ENCODE measurements around the gene FAR1.
A peak's percentile ranks its signal among the peaks of the same experiment; 100 is the strongest.

FAR1 gene

DNA sequence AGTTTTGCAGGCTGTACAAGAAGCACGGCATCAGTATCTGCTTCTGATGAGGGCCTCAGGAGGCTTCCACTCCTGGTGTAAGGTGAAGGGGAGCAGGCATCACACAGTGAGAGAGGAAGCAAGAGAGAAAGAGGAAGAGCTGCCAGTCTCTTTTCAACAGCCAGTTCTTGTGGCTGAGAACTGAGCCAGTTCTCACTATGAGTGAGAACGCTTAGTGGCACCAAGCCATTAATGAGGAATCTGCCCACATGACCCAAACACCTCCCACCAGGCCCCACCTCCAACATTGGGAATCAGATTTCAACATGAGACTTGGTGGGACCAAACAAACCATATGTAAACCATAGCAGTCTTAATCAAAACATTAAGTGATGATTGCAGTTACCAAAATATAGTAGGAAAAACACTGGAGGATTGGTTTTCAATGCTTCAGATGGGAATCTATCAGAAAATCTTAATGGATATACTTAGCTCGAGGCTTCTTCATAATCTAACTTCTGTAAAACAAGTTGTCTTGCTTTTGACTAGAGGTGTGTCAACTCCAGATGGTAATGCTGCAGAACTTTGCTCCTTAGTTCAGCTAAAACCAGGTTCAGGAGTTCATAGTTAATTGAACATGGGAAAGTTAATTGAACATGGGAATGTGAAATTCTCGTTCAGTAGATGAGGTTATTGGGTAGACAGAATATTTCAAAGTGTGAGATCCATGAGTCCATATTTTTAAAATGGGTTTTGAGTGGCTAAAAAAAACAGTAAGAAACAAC, 12.2 kb downstream of the FAR1 start:
- in situ Hi-C loops (cut with HindIII; ENCODE audit: low pct_unique_long_range_greater_than_20kb, low sequenced_read_pairs): no loop called here
- TF ChIP-seq JUND (IDR thresholded peaks at IDR 0.05; ENCODE audit: low read depth): no peak
- peak in 1 of 2 experiments; percentile 28 for DNase-seq (ENCODE audit: low read depth in 1 of 2, low spot score in 1 of 2)

DNA sequence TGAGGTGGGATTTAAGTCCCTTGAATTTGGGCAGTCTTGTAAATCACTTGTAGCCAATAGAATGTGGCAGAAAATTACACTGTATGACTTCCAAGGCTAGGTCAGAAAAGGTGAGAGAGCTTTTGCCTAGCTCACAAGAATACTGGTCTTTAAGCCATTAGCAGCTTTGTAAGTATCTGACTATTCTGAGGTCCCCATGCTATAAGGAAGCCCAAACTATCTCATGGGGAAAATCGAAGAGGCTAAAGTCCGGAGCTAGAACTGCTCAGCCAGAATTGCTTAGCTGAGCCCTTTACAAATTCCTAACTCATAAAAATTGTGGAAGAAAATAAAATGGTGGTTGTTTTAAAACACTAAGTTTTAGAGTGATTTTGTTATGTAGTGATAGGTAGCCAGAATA, 13.0 kb downstream of the FAR1 start:
- TF ChIP-seq JUND (IDR thresholded peaks at IDR 0.05; ENCODE audit: low read depth): no peak
- DNase-seq (ENCODE audit: low read depth in 1 of 2, low spot score in 1 of 2): no peak
- in situ Hi-C loops (cut with HindIII; ENCODE audit: low pct_unique_long_range_greater_than_20kb, low sequenced_read_pairs): no loop called here

DNA sequence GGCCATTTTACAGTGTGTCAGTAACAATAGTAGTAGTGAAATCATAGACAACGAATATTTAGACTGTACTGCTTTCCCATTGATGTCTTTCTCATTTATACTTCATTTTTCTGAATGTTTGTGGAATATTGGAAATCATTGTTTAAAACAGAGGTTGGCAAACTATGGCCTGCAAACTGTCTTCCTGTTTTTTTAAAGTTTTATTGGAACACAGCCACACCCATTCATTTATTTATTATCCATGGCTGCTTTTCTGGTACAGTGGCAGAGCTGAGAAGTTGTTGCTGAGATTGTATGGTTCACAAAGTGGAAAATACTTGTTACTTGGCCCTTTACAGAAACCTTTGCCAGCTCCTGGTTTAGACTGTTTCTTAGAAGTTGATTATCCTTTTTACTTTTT, 13.7 kb downstream of the FAR1 start:
- in situ Hi-C loops (cut with HindIII; ENCODE audit: low pct_unique_long_range_greater_than_20kb, low sequenced_read_pairs): no loop called here
- no peak for DNase-seq (ENCODE audit: low read depth in 1 of 2, low spot score in 1 of 2)
- TF ChIP-seq JUND (IDR thresholded peaks at IDR 0.05; ENCODE audit: low read depth): no peak

DNA sequence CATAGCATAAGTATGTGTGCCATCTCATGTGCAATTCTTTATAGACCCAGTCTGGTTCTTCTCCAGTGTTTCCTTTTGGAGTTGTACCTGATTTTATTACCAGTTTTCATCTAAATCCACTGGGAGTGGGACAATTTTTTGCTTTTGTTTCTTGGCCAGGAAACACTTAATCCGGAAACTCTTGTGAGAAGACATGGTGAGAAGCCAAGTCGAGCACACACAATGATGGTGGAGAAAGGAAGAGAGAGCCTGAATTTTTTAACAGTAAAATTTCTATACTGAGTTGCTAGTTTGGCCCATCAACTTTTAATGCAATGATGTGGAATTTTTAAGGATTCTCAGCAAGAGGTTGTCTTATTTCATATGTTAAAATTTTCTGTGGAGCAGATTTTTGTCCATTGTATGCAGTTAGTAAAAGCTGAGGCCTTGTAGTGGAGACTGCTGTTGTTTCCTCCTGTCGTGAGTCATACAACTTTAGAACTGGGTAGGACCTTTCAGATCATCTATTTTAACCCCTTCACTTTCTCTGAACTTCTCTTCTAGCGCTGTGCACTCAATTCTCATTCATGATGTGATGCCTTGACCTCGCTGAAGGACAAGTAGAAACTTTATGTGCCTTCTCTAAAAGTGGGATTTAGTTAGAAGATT, 17.1 kb downstream of the FAR1 start:
- in situ Hi-C loops (cut with HindIII; ENCODE audit: low pct_unique_long_range_greater_than_20kb, low sequenced_read_pairs): no loop called here
- DNase-seq (ENCODE audit: low read depth in 1 of 2, low spot score in 1 of 2): no peak
- no peak for TF ChIP-seq JUND (IDR thresholded peaks at IDR 0.05; ENCODE audit: low read depth)

DNA sequence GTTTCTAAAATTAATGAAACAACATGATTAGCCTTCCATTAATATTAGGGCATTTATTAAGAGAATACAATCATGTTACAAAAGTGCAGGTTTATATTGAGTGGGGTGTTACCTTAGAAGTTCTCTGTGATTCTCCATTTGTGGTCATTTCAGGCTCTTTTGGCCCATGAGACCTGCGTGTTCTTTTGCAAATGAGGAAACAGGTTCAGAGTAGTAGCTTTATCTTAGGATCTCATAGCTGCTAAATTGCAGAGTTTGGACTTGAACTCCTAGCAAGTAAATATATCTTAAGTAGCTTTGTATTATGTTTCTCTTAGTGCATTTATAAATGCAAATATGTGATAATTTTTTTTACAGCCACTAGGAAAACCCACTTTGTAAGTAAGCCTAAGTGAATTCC, 18.3 kb downstream of the FAR1 start:
- no peak for TF ChIP-seq JUND (IDR thresholded peaks at IDR 0.05; ENCODE audit: low read depth)
- in situ Hi-C loops (cut with HindIII; ENCODE audit: low pct_unique_long_range_greater_than_20kb, low sequenced_read_pairs): no loop called here
- no peak for DNase-seq (ENCODE audit: low read depth in 1 of 2, low spot score in 1 of 2)

DNA sequence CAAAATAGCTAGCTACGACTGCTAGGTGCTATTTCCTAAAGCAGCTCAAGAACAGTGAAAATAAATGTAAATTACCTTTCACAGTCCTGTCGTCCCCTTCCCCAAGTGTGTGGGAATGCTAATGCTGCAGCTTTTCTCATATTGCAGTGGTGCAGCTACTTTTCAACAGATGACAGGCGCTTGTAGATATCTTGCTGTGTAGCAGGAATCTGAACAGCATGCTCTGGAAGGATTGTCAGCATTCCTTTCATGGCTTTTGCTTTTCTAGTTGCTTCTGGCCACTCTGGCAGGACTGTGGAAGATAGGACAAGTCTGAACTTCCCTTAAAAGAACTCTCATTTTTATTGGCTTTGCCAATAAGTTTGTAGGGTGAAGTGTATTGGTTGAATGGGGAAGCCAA, 18.8 kb downstream of the FAR1 start:
- in situ Hi-C loops (cut with HindIII; ENCODE audit: low pct_unique_long_range_greater_than_20kb, low sequenced_read_pairs): no loop called here
- DNase-seq (ENCODE audit: low read depth in 1 of 2, low spot score in 1 of 2): no peak
- no peak for TF ChIP-seq JUND (IDR thresholded peaks at IDR 0.05; ENCODE audit: low read depth)

DNA sequence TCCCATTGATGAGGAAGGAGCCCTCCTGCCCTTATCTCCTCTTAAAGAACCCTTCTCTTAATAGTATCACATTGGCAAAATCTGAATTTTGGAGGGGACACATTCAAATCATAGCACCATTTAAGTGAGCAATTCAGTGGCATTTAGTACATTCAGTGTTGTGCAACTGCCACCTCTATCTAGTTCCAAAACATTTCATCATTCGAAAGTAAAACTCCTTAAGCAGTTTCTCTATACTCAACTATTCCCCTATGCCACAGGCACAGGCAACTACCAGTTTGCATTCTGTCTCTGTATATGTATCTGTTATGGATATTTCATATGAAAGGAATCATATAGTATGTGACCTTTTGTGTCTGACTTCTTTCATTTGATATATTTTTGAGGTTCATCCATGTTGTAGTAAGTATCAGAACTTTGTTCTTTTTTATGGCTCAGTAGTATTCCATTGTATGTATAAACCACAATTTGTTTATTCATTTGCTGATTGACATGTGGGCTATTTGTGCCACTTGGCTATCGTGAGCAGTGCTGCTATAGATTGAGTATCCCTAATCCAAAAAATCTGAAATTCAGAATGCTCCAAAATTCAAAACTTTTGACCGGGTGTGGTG, 22.9 kb downstream of the FAR1 start:
- TF ChIP-seq JUND (IDR thresholded peaks at IDR 0.05; ENCODE audit: low read depth): no peak
- DNase-seq (ENCODE audit: low read depth in 1 of 2, low spot score in 1 of 2): no peak
- in situ Hi-C loops (cut with HindIII; ENCODE audit: low pct_unique_long_range_greater_than_20kb, low sequenced_read_pairs): no loop called here

DNA sequence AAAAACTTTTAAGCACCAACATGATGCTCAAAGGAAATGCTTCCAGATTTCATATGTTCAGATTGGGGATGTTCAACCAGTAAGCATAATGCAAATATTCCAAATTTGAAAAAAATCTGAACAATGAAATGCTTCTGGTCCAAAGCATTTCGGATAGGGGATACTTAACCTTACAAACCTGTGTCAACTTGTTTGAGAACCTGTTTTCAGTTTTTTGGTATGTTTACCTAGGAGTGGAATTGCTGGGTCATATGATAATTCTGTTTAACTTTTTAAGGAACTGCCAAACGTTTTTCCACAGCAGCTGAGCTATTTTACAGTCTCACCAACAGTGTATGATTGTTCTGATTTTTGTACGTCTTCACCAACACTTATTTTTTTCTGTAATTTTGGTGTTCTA, 23.7 kb downstream of the FAR1 start:
- in situ Hi-C loops (cut with HindIII; ENCODE audit: low pct_unique_long_range_greater_than_20kb, low sequenced_read_pairs): no loop called here
- DNase-seq (ENCODE audit: low read depth in 1 of 2, low spot score in 1 of 2): peak in 1 of 2 experiments; percentile 72
- TF ChIP-seq JUND (IDR thresholded peaks at IDR 0.05; ENCODE audit: low read depth): no peak

DNA sequence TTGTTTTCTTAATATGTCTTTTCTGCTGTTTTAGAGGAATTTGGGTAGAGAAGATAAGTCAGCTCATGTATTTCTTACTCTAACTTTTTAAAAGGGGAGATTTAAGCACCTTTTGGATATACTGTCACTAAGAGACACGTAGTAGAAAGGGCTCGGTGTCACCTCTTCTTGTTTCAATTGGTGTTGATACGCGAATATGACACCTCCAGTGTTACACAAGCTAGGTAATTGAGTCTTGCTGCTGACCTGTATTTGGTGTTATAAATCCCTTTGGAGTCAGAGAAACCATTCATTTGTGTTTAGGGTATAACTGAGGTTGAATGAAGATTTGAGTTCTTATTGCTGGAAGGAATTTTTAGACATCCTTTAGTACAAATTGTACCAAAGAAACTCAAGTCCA, 25.6 kb downstream of the FAR1 start:
- in situ Hi-C loops (cut with HindIII; ENCODE audit: low pct_unique_long_range_greater_than_20kb, low sequenced_read_pairs): no loop called here
- no peak for DNase-seq (ENCODE audit: low read depth in 1 of 2, low spot score in 1 of 2)
- TF ChIP-seq JUND (IDR thresholded peaks at IDR 0.05; ENCODE audit: low read depth): no peak

DNA sequence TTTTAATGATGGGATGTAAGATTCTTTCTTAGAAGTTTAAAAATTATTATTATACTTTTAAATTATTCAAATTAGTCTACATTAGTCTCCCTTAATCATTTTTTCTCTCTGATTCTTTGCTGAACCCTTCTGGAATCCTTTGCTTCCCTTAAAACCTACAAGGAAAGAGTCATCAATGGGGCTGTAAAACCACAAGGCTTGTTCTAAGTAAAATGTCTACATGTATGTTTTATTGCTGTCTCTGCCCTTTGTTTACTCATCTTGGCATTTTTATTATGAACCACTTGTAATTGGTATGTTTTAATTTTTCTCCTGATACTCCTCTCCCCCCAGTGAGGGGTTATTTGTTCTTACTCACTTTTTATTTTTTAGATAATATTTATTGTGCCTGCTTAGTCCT, 27.4 kb downstream of the FAR1 start:
- DNase-seq (ENCODE audit: low read depth in 1 of 2, low spot score in 1 of 2): no peak
- no peak for TF ChIP-seq JUND (IDR thresholded peaks at IDR 0.05; ENCODE audit: low read depth)
- in situ Hi-C loops (cut with HindIII; ENCODE audit: low pct_unique_long_range_greater_than_20kb, low sequenced_read_pairs): no loop called here

DNA sequence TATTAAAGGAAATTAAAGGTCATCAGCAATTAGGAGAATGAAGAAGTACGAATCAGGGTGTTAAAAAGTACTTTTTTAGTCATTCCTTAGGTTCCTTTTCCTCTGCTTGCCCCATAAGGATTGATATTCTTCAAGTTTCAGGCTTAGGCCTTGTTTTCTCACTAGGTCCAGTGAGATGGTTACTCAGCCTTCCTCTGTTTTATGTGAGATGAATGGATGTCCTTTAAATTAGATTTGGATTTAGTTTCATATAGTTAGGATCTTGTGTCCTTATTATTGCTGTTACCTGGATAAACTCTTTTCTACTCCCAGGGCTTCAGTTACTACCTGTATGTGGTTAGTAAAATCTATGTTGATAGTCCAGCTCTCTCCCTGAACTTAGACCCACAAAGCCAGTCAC, 29.2 kb downstream of the FAR1 start:
- in situ Hi-C loops (cut with HindIII; ENCODE audit: low pct_unique_long_range_greater_than_20kb, low sequenced_read_pairs): no loop called here

DNA sequence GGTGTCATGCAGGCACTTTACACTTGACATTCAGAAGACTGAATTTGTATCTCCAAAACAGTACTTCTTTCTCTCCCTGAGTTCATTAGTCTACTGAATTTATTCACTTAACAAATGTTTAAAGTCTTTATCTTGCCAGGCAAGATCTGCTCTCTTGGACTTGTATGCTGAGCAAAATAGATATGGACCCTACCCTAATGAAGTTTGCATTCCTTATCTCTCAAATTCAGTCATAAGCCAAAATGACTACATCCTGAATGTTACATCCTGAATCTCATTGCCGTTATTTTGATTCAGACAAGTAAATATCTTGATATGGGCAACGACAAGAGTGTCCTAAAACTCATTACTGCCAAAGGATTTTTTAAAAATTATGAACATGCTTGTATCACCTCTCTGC, 29.7 kb downstream of the FAR1 start:
- no peak for TF ChIP-seq JUND (IDR thresholded peaks at IDR 0.05; ENCODE audit: low read depth)
- in situ Hi-C loops (cut with HindIII; ENCODE audit: low pct_unique_long_range_greater_than_20kb, low sequenced_read_pairs): no loop called here

More for the DNA sequence above, 29.2 kb downstream of the FAR1 start:
- no peak for TF ChIP-seq JUND (IDR thresholded peaks at IDR 0.05; ENCODE audit: low read depth)
- no peak for DNase-seq (ENCODE audit: low read depth in 1 of 2, low spot score in 1 of 2)

DNA sequence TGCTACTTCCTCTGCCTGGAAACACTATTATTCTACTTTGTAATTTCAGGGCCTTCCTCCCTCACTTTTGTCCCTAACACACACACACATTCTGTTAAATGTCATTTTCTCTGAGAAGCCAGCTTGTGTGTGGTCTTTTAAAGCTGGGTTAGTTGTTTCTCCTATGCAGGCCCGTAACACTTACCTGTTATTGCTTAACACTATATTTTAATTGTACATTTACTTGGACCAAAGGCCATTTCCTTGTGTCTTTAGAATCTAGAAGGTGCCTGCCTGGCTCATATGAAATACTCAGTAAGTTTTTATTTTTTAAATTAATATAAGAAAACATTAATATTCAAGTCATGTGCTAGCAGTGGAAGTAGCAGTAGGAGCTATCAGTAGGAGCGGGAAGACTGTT, 30.6 kb downstream of the FAR1 start:
- TF ChIP-seq JUND (IDR thresholded peaks at IDR 0.05; ENCODE audit: low read depth): no peak
- DNase-seq (ENCODE audit: low read depth in 1 of 2, low spot score in 1 of 2): no peak
- in situ Hi-C loops (cut with HindIII; ENCODE audit: low pct_unique_long_range_greater_than_20kb, low sequenced_read_pairs): no loop called here

More for the DNA sequence above, 29.7 kb downstream of the FAR1 start:
- DNase-seq (ENCODE audit: low read depth in 1 of 2, low spot score in 1 of 2): no peak
